ENCODE results near the gene CLEC18B.

- TF ChIP-seq CTCF (IDR thresholded peaks at IDR 0.05) (no peak), POLR2AphosphoS5 (IDR thresholded peaks at IDR 0.05) (no peak), POLR2A (IDR thresholded peaks at IDR 0.05) (no peak), EP300 (IDR thresholded peaks at IDR 0.05) (no peak)
These were observed 33.9 kb upstream of the CLEC18B start for GRCh38 chr16:74455213-74455612.

All from upper lobe of left lung (tissue), 4 donors.